AML-193 (cell line): Measurements from ENCODE around the gene ADAMTS12.

Source experiments
- DNase-seq, 2 experiments: peaks; one replicate each; lab custom pipeline; 2025; lab: John Stamatoyannopoulos, UW

The ADAMTS12 gene

DNA sequence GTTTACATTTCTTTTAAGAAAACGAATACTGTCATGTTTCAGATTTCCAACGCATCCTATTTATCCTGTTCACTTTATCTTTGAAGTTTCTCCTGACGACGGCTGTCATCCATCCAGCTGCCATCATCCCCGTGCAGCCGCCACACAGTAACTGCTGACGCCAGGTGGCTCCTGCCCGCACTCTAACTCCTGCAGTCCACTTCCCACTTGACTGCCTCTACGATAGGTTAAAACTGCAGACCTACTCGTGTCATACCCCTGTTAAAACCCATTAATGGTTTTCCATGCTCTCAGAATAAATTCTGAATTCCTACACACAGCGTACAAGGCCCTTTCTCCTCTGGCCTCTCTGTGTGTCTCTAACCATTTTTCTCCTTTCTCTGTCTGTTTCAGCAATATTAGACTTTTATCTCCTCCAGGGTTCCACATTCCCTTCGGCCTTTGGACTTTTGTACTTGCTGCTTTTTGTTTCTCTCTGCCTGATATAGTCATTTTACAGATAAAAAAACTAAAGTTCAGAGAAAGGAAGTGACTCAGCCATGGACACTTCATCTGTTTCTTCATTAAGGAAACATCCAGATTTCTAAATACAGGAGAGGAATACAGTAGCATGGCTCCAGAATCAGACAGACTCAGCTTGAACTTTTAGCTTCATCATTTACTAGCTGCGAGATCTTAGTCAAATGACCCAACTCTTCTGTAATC, 84.9 kb downstream of the ADAMTS12 start:
- no peak for DNase-seq

DNA sequence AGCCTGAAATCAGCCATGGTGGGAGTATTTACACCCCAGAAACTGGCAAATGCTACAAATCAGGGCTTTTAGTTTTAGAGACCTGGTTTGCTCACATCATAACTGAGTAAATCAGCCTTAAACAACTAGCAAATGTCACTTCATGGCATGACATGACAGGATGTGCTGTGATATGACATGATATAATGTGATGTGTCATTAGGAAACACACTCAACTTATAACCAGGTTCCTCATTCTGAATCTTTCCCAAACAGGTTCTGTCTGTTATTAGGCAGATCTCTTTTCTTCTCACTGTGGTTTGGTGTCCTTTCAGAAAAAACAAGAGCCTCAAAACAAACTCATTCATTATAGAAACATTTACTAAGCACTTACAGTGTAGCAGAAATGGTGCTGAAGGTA, 90.5 kb downstream of the ADAMTS12 start:
- no peak for DNase-seq

DNA sequence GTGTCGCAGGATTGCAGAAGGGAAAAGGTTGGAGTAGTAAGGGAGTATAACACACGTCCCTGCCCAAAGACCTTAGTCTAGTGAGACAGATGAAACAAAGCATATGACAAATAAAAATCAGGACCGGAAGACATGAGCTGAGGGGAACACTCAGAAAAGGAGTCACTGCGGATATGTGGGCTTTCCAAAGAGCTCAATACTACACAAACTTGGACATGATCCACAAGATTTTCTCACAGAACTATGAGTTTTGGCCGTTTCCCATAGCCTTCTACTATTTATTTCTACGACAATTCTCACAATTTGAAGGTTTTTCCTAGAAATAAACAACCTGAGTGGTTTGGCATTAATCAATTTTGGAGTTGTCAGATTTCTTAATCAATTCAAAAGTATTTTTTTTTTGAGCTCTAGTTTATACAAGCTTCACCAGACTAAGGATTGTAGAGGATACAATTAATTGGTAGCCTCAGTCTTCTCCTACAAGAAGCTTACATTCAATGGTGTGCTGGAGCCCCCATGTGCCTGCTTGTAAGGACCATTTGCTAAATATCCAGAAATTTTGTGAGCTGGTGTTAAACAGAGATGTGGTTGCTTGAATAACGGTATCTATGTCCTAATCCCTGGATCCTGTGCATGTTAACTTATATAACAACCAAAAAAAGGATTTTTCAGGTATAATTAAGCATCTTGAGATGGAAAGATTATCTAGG, 91.4 kb downstream of the ADAMTS12 start:
- DNase-seq: no peak

DNA sequence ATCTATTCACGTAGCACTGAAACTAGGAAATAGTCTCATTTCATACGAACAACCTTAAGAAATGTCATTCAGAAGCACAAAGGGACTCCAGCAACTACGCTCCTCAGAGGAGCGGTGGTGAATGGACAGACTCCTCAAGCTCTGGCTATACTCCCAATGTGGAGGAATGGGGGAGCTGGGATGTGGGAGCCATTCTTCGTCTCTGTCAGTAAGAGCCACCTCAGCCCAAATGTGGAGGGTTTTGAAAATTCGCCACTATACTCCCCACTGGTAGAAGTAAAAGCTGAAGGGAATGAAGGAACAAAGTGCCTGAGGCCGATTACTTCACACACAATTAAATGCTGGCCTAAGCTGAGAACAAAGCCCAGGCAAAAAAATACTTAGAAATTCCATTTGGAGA, 96.3 kb downstream of the ADAMTS12 start:
- DNase-seq: no peak

DNA sequence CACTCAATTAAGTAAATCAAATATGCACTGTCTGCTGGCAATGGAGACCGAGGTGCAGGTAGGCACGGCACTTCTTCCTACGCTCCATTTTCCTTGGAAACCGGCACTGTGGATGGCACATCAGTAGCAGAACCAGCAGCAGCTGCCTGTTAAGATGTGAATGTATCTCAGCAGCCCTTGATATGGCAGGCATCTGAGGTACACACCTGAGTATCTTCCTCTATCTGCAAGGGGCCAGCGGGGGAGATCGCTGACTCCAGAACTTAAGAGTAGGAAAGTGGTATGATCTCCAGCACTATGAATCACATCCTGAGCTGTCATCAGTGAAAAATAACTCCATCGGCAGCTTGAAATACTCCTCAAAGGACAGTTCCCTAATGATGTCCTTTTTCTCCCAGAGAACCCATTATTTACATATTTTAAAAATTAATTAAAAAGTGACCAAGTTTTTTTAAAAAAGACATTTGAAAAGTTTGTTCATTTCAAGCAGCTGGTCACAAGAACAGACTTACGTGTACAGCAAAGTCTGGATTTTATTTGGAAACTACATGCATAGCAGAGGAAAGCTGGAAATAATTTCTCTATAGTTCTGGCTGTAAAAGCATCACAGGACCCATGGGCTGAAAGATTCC, 97.1 kb downstream of the ADAMTS12 start:
- no peak for DNase-seq

DNA sequence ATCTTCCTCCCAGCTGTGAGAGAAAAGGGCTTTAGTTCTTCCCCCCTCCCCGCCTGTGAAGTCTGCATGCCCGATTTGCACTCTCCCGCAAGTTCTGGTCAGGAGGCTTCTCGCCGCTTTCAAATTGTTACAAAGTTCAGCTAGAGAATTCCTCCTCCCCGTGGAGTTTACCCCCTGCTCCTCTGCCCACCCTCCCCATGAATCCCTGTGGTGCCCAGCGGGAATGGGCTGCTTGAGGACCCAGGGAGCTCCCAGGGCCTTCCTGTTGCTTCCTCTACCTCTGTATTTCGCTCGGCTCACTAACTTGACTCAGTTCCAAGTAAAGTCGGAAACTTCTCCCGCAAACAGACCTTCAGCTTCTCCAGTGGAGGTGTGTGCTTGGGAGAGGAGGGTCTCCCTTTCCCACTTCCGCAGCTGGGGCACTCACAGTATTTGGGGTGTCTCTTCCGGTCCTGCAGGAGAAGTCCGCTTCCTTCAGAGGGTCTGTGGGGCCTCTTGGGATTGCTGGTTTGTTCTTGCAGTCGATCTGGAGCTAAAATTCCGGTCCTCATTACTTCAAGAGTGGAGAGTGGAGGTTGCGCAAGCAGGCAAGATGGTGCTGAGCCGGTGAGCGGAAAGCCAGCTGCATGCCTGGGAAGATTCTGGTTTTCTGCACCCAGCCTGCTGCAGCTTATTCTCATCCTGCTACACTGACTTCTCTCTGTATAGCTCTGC, 97.8 kb downstream of the ADAMTS12 start:
- no peak for DNase-seq

DNA sequence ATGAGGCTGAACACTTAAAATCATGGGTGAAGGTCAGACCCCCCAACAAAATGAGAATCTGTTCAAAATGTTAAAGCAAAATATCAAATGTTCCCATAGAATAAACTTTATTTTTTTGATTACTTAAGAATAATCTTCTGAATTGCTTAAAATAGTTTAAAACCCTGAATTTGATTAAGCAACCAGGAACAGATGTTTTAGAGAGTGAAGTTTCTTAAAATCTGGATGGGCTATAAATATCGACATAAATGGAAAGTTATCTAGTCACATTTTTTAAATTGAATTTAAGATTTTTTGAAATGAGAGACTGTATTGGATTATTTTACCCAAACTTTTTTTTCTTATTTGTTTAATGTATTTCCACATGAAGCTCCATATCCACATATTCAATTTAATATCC, 98.5 kb downstream of the ADAMTS12 start:
- no peak for DNase-seq

DNA sequence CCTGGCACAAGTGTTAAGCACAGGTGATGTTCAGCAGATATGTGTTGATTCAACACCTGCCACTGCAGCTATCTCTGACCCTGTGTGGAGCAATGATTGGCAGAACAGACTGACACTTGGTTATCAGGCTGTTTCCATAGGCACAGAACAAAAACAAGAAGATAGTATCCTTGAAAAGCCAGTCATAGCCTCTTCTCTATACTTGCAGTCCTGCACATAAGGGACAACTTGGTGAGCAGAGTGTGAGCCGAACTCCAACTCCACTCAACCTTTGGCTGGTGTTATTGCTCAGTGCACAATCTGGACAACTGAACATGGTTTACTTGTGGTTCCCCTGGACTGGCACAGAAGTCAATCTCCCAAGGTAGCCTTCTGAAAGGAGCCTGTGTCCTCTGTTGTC, 99.2 kb downstream of the ADAMTS12 start:
- DNase-seq: no peak

DNA sequence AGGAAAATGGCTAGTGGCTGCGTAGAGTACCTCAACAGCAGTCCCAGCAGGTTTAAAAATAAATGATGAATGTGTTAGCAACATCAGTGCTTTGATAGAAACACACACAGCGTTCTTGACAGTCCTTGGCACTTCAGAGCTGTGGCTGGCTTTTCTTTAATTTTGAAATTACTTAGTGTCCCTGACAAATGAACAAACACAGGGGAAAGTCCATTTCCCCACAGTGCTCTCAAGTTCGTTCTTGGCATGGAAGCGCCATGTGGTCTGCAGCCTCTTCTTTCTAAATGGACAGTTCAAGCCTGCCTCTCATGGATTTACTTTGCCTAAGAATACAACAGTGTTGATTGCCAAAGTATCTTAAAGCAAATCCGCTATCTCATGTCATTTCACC, 102.2 kb downstream of the ADAMTS12 start:
- DNase-seq: no peak

DNA sequence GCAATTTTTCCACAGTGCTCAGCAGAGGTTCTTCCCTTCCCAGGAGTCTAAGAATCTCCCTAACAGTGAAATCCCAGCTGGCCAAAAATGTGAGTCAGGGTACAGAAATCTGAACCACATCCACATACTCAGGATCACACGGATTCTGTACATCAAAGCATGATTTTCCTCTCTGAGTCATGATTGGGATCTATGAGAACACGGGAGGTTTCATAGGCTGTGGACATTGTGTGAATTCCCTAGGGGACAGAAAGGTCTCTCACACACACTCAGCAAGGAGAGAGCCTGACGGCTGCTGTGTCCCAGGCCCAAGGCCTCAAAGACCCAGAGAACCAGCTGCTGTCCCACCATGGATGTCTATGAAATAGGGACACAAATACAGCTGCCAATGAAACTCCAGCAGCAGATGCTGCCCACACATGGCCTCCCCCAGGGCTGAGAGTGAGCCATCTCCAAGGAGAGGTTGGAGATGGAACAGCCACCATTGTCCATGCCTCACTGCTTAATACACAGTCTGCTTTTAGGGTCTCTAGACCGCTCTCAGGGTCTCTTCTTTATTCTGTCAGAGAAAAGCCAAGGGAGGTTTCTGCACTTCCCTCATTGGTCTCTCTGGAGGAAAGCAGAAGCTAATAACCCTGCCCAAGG, 102.7 kb downstream of the ADAMTS12 start:
- DNase-seq: no peak

DNA sequence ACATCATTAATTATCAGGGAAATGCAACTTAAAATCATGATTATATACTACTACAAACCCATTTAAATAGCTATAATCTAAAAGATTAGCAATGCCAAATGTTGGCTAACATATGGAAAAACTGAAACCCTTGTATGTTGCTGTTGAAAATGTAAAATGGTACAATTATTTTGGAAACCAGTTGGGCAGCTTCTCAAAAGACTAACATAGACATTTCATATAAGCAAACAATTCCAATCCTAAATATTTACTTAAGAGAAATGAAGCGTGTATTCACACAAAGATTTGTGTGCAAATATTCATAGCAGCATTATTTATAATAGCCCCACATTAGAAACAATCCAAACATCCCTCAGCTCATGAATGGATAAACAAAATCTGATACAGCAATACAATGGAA, 106.2 kb downstream of the ADAMTS12 start:
- no peak for DNase-seq

DNA sequence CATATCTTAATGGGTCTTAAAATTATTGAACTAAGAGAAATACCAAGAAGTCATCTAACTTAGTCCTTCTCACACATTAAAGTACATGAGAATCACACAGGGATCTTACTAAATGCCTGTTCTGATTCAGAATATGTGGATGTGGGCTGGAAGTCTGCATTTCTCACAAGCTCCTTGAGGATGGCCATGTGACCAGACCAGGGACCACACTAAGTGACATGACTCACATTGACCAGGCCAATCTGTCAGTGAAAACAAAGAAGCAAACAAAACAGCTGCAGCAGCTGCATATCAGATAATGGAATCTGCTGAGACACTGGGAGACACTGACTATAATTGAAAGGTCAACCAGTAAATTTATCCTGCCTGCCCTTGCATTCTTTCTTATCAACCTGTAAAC, 110.5 kb downstream of the ADAMTS12 start:
- DNase-seq: no peak

DNA sequence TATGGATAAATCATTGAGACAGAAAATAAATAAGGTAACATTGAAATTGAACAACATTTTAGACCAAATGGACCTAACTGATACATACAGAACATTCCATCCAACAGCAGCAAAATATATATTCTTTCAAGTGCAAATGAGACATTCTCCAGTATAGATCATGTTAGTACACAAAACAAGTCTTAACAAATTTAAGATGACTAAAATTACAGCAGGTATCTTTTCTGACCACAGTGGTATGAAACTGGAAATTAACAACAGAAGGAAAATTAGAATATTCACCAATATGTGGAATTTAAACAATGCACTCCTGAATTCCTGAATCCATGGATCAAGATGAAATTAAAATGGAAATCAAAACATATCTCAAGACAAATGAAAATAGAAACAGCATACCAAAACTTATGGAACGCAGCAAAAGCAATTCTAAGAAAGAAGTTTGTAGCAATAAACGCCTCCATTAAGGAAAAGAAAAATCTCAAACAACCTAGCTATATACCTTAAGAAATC, 115.6 kb downstream of the ADAMTS12 start:
- no peak for DNase-seq

DNA sequence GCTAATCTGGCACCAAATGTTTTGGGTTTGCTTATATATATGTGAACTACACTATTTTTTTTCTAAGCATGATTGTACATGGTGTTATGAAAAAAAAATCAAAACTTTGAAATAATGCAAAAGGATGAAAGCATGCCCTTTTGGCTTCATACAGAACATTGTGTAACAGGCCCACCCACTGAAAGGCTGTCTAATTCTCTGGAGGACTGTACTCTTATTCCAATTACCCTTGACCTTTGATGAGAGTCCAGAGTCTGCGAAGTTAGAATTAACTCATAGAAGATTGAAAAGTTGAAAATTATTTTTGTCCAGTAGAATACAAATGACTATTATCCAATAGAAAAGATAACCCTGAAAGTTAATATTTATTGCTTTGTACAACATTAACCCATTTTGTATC, 117.4 kb downstream of the ADAMTS12 start:
- DNase-seq: no peak

DNA sequence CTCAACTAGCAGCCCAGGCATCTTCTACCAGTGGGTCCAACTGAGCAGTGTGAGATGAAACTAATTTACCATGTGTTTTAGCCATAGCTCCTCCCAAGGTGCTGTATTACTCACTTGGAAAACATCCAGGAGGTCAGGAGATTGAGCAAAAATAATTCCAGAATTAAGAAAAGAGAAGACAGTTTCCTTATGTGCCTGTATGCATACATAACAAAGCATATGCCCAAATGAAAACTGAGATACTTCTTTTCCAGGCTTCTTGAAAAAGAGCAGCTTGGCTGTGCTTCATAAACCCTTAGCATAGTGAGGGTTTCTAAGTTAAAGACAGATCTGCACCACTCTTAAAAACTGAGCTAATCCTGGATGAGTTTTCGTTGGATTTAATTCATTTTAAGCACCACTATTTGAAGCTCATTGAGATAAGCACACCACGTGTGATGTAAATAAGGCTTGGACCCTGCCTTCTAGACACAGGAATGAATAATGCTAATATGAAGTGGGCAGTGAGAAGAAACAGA, 119.4 kb downstream of the ADAMTS12 start:
- no peak for DNase-seq

DNA sequence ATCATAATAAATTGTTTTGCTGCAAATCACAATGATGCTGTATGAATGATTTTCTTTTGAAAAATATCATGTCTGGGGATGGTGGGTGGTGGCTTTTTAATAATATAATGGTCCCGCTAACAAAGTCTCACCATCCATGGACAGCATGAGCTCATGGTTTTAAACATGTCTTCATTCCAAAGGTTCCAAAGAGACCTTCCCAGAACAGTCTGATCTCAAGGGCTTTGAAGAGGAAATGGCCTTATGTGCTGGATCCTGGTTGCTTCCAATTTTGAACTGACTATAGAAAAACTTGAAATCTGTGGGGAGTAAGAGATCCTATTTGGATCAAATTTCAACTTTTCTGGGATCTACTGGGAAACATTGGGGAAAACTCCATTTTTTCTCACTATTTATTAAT, 121.8 kb downstream of the ADAMTS12 start:
- DNase-seq: no peak

DNA sequence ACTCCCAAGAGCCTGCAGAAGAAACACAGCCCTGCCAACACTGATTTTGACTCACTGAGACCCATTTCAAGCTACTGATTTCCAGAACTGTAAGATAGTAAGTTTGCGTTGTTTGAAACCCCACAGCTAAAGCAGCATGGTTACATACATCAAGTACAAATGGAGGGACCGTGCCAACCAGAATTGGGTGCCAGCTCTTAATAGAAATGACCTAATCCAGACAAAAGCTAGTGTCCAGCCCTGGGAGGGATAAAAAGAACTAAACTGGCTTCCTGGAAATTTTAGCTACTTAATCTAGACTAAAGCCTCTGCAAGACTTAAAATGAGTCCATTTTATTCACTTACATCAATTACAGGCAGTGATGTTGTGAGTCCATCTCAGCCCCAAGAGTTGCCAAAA, 122.6 kb downstream of the ADAMTS12 start:
- DNase-seq: no peak

DNA sequence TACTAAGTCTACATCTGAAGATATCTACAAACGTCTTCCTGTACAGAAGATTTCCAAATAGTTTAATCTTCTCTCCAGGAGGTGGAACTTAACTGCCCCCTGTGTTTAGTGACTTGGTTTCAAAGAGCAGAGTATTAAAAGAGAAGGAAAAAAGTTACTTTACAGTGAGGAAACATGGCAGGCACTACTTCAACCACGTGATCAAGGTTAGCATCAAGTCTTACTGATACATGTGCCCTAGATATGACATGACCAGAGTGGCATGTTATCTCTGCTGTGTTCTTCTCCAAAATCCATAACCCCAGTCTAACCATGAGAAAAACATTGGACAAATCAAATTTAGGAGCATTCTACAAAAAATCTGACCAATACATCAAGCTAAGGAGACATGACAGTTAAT, 125.8 kb downstream of the ADAMTS12 start:
- DNase-seq: no peak

DNA sequence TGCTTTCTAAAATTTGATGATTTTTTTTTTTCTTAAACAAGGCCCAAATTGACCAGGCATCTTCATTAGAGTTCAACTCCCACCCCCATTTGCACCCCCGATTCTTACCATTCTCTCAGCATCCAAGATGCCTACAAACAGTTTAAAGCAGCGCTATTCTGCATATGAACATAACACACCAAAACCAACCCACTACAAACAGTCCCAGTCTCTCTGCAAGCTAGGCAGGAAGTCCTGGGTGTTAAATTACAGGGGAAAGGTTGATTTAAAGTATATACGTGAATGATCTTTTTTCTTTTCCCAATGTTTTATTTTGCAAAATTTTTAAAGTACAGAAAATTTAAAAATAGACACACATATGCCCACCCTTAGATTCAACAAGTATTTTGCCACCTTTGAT, 127.0 kb downstream of the ADAMTS12 start:
- no peak for DNase-seq

DNA sequence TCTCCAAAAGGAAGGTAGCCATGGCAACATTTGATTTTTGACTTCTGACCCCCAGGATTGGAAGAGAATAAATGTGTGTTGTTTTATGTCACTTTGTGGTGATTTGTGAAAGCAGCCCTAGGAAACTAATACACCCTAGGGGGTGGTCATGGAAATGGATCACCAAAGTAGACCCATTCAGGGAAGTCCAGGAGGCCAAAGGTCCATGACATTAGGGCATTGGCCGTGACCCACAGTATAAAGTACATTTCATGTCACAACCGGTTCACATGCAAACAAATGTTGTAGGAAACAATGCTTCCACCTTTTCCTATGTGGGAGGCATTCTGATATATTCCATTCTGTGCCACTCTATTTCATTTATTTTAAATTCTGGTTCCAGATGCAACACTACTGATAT, 128.4 kb downstream of the ADAMTS12 start:
- no peak for DNase-seq

DNA sequence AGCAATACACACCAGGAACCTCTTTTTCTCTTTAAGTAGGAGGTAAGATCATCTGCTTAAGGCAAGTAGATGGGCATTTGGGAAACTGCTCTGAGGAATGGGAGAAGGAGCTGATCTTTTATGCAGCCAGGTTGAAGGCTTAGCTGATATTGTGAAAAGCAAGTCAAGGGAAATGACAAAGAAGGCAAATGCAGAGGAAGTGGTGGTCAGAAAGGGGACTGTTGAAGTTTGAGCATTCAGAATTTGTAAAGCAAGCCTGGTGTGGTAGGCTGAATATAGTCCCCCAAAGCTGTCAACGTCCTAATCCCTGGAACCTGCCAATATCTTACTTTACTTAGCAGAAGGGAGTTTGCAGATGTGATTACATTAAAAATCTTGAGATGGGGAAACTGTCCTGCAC, 128.9 kb downstream of the ADAMTS12 start:
- DNase-seq: no peak

DNA sequence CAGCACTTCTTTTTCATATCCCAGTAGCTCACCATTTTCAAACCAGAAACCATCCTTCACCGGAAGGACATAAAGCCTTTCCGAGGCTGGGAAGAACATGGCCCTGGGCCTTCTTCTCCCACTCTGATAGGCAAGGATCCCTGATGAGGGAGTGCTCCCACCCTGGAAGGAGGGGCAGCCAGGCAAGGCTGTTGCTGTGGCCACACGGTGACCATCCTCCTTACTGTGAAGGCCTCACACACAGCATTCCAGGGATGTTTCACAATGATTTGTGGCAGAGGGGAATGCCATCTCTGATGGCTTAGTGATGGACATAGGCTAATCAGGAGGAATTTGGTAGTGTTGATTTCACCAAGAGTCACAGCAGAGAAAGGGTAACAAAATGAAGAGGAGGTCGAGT, 130.7 kb downstream of the ADAMTS12 start:
- DNase-seq: no peak
